ENCODE measurements around the gene ACSF3. TPM values are rescaled to one million over a fixed set of nuclear protein-coding genes. Genes with fewer than 3 reads are reported as not detected.

ACSF3 gene
- total and polyA plus RNA-seq, 2 of the 4 experiments (the other 2 are of a cell fraction): 9.5 to 14.2 TPM

DNA sequence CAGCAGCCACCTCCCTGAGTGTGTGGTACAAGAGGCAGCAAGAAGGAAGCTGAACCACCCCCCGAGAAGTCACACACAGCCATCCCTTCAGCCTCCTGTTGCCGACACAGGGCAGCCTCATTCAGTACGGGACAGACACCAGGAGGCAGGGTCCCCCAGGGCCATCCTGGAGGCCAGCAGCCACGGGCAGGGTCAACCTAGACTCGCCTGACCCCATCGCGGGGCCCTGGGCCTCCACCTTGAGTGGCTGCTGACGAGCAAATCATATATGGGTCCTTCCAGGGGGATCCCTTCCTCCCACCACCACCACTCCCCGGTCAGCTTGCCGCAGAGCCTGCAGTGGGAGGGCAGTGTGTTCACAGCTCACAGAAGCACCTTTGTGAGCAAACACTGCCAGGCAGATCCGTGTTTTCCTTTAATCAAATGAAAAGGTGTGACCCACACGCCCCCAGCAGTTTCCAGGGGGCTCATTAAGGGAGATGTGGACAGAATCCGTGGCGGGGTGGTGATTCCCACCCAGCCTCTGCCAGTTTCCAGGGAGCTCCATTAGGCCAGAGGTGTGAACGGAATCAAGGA lies 5.6 kb upstream of the ACSF3 start (continued):
- no peak for TF ChIP-seq NFE2L2 (IDR thresholded peaks at IDR 0.05; ENCODE audit: low read depth, low read length)

DNA sequence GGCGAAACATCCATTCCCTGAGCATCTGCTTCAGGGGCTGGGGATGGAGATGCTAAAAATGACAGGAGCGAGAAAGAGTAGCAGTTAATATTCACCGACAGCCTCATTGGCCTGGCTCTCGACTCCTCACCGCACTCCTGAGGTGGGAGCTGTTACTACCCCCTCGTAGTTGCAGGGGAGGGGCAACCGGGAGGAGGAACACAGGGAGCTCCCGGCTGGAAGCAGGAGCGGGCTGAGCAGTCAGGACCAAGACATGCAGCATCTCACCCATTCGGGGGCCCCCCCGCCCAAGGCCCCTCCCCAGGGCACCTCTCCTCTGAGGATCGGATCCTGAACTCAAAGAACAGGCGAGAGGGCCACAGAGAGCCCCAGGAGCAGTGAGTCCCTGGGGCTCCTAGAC lies 4.5 kb upstream of the ACSF3 start:
- H2AK5ac ChIP-seq (ENCODE audit: low read depth, low read length): no peak overlapping the region
- H3K4me1 ChIP-seq (ENCODE audit: control insufficient read depth, insufficient read depth, low read length): no peaks in the 10 kb centered on the region
- H3K56ac ChIP-seq (ENCODE audit: extremely low read depth, insufficient read depth, low read length): no peak overlapping the region
- H3K9me3 ChIP-seq (ENCODE audit: control insufficient read depth, insufficient read depth, low read length): peaks cover 3% of the 10 kb centered on the region; the same call in 1 of the 2 replicates
- H2BK5ac ChIP-seq (ENCODE audit: low read depth, low read length, poor library complexity, severe bottlenecking): no peak overlapping the region
- POLR2A ChIA-PET (ENCODE audit: unreplicated experiment): no interaction called here
- no peak overlapping the region for H3K18ac ChIP-seq (ENCODE audit: low read depth, low read length)
- H2BK20ac ChIP-seq (ENCODE audit: low read depth, low read length): no peak overlapping the region
- no TSS peak for BruUV-seq (replicated peaks)
- ATAC-seq (ENCODE audit: low read depth) (no peak), DNase-seq (no peak)
- H3K14ac ChIP-seq (replicated peaks; ENCODE audit: low read depth, low read length): no peak overlapping the region
- no peak overlapping the region for H4K91ac ChIP-seq (ENCODE audit: insufficient read depth, low read depth, low read length)
- dilution Hi-C loops (cut with HindIII; ENCODE audit: low sequenced_read_pairs, unreplicated experiment): no loop called here
- H3K9me1 ChIP-seq (ENCODE audit: insufficient read depth, low read length): no peaks in the 10 kb centered on the region
- intact Hi-C loops (cut with micrococcal nuclease): no loop called here
- H2AK9ac ChIP-seq (replicated peaks; ENCODE audit: low read depth, low read length, poor library complexity): no peak overlapping the region
- H2BK120ac ChIP-seq (ENCODE audit: low read depth, low read length): no peak overlapping the region
- CTCF ChIA-PET: no interaction called here
- no peak overlapping the region for H2BK15ac ChIP-seq (ENCODE audit: low read depth, low read length)
- no peaks in the 10 kb centered on the region for H4K20me1 ChIP-seq (ENCODE audit: insufficient read depth, low read length)
- TF ChIP-seq, protein P1, sequence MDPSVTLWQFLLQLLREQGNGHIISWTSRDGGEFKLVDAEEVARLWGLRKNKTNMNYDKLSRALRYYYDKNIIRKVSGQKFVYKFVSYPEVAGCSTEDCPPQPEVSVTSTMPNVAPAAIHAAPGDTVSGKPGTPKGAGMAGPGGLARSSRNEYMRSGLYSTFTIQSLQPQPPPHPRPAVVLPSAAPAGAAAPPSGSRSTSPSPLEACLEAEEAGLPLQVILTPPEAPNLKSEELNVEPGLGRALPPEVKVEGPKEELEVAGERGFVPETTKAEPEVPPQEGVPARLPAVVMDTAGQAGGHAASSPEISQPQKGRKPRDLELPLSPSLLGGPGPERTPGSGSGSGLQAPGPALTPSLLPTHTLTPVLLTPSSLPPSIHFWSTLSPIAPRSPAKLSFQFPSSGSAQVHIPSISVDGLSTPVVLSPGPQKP (IDR thresholded peaks at IDR 0.05; ENCODE audit: borderline replicate concordance, low read depth, low read length): no peak
- no peak for TF ChIP-seq CHD1 (IDR thresholded peaks at IDR 0.05; ENCODE audit: low read depth, low read length)
- TF ChIP-seq, protein P2, sequence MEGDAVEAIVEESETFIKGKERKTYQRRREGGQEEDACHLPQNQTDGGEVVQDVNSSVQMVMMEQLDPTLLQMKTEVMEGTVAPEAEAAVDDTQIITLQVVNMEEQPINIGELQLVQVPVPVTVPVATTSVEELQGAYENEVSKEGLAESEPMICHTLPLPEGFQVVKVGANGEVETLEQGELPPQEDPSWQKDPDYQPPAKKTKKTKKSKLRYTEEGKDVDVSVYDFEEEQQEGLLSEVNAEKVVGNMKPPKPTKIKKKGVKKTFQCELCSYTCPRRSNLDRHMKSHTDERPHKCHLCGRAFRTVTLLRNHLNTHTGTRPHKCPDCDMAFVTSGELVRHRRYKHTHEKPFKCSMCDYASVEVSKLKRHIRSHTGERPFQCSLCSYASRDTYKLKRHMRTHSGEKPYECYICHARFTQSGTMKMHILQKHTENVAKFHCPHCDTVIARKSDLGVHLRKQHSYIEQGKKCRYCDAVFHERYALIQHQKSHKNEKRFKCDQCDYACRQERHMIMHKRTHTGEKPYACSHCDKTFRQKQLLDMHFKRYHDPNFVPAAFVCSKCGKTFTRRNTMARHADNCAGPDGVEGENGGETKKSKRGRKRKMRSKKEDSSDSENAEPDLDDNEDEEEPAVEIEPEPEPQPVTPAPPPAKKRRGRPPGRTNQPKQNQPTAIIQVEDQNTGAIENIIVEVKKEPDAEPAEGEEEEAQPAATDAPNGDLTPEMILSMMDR (conservative IDR thresholded peaks at IDR 0.05; ENCODE audit: low read depth, low read length): no peak
- no peak for TF ChIP-seq RCOR1 (IDR thresholded peaks at IDR 0.05; ENCODE audit: insufficient replicate concordance, low read length)
- no peak for TF ChIP-seq MAFK (IDR thresholded peaks at IDR 0.05; ENCODE audit: low read depth, low read length)
- no peak for TF ChIP-seq CEBPB (IDR thresholded peaks at IDR 0.05; ENCODE audit: low read depth, low read length)
- TF ChIP-seq NFE2L2 (IDR thresholded peaks at IDR 0.05; ENCODE audit: low read depth, low read length): no peak
- TF ChIP-seq MAZ (IDR thresholded peaks at IDR 0.05; ENCODE audit: borderline replicate concordance, low read depth, low read length): no peak
- TF ChIP-seq FOS (IDR thresholded peaks at IDR 0.05; ENCODE audit: low read depth, low read length): no peak
- TF ChIP-seq RFX5 (IDR thresholded peaks at IDR 0.05; ENCODE audit: low read depth, low read length): no peak
- TF ChIP-seq RAD21 (IDR thresholded peaks at IDR 0.05; ENCODE audit: low read length): no peak
- TF ChIP-seq, protein P3, sequence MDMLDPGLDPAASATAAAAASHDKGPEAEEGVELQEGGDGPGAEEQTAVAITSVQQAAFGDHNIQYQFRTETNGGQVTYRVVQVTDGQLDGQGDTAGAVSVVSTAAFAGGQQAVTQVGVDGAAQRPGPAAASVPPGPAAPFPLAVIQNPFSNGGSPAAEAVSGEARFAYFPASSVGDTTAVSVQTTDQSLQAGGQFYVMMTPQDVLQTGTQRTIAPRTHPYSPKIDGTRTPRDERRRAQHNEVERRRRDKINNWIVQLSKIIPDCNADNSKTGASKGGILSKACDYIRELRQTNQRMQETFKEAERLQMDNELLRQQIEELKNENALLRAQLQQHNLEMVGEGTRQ (IDR thresholded peaks at IDR 0.05; ENCODE audit: low read depth, low read length): no peak
- TF ChIP-seq SMC3 (IDR thresholded peaks at IDR 0.05; ENCODE audit: low read depth, low read length): no peak
- TF ChIP-seq MXI1 (IDR thresholded peaks at IDR 0.05; ENCODE audit: borderline replicate concordance, low read depth, low read length): no peak
- peaks cover 58% of the 10 kb centered on the region for H3K27me3 ChIP-seq (ENCODE audit: control insufficient read depth, insufficient read depth, low read length)
- H2AFZ ChIP-seq (replicated peaks; ENCODE audit: low read length, poor library complexity): no peak overlapping the region
- no peak overlapping the region for H3K4ac ChIP-seq (ENCODE audit: low read depth, low read length)
- 0% methylated on average over 4 of the region's 13 CpGs; no CpG with 5 or more reads in 1 of the 2 experiments for WGBS, 2 experiments (ENCODE audit: extremely low coverage in 2 of 2, insufficient read length in 1 of 2)
- H4K5ac ChIP-seq (ENCODE audit: low read depth, low read length): no peak overlapping the region
- in situ Hi-C loops (cut with MboI; ENCODE audit: low sequenced_read_pairs): no loop called here
- peaks cover 1 to 2% of the 10 kb centered on the region in 2 experiments; a peak in 3 of 4 replicates for H3K79me1 ChIP-seq (ENCODE audit: low read depth in 1 of 2, low read length in 2 of 2)
- no peaks in the 10 kb centered on the region for H3K36me3 ChIP-seq (ENCODE audit: control insufficient read depth, insufficient read depth, low read length)
- no peak overlapping the region for H3K23ac ChIP-seq (ENCODE audit: low read depth, low read length)
- no peak overlapping the region for H3K4me2 ChIP-seq (ENCODE audit: low read depth, low read length)
- no peak overlapping the region for H3K4me3 ChIP-seq (ENCODE audit: insufficient read depth, low read depth, low read length)
- no peak overlapping the region for H3K9ac ChIP-seq (ENCODE audit: low read depth, low read length)
- H4K8ac ChIP-seq (ENCODE audit: low read depth in 2 of 2, low read length in 2 of 2): no peak overlapping the region
- no peak overlapping the region for H3K27ac ChIP-seq (ENCODE audit: insufficient read depth, low read length)
